ENCODE measurements around the gene BCAS3.
"Not testable (repeated sequence)": the region's sequence is repeated elsewhere in the genome, so short reads cannot be mapped to it uniquely, and the experiment has no call there.

BCAS3 gene

DNA sequence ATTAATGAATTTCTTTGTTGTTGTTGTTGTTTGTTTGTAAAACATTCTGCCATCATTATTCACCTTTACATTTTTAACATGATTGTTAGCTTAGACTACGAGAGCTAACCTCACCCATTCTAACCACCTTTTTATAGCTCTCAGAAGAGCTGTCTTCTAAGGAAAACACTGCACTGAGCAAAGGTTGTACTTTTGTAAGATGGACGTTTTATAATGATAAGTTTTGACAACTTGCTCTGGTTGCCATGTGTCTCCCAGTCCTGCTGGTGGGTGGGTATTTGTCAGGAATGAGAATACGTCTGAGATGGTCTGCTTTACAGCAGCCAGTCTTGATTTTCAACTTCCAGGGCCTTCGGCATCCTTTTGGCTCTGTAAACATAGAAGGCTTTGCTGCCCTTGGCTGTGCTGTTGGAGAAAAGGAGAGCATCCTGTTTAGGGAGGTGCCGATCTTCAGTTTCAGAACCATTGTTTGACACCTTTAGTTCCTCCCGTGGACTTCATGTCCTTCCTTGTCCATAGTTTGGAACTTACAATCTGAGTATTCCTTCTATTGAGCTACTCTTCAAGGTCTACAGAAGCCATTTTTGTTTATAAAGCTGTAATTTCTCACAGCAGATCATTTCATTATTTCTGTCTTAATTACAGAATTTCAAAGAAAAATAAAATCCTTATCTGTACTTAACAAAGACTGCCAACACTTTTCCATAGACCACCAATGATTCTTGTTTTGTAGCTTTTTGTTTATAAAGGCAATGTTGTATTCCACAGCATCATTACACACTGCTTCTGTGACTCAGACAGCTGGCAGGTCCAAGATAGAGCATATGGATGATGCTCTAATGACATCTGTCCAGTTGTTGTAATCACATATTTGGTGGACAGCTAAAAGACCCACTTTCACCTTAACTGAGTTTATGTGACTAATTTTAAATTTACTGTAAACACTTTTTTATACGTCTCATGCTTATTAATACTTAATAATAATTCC, 451.9 kb downstream of the BCAS3 start:
- DNase-seq (ENCODE audit: low read depth): no peak

DNA sequence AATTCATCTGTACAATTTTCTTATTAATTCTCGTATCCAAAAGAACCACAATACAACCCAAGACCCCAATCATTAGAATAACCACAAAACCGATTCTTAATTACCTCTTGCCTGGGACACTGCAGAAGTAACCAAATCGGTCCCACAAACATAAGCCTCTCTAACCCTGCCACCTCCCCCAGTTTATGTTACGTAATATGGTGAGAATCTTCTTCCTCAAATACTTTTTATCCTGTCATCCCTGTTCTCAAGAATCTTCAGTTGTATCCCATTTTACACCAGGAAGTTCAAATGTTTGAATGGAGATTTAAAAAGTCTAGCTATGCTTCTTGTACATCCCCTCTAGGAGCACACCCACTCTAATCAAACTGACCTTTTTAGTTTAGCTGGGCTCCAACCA, 452.7 kb downstream of the BCAS3 start:
- no peak for DNase-seq (ENCODE audit: low read depth)

- no peak for DNase-seq (ENCODE audit: low read depth)
Measured at GRCh38 chr17:61131585-61131984, 453.9 kb downstream of the BCAS3 start.

DNA sequence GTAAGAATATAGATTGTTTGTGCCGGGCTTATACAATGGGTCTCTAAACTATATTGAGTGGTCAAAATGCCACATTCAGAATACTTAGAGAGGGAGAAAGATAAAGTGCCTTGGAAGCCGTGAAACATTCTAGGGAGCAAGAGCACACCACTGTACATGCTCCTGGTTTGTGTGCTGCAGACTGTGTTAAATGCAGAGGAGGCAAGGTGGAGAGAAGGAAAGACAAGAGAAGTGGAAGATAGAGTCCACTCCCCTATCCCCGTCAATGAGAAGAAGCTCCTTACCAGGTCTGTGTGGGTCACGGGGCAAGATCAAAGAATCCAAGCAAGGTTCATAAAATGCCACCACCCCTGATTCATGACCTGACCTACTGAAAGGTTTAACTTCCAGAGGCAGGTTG, 454.9 kb downstream of the BCAS3 start:
- DNase-seq (ENCODE audit: low read depth): no peak

DNA sequence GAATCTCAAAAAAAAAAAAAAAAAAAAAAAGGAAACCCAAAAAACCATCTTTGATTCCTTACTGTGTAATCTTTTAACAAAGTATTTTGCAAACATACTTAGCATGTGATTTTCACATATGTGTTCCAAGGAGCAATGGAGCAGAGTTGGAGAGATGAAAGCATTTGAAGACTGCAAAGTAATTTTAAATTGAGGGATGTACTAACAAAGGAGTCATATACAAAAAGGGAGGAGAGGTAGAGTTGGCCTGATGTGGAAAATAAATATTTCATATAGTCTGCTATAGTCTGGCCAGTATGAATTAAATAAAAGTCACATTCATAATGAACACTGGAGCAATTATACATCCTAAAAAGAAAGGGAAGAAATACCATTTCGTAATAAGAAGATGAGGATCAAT, 456.2 kb downstream of the BCAS3 start:
- no peak for DNase-seq (ENCODE audit: low read depth)

DNA sequence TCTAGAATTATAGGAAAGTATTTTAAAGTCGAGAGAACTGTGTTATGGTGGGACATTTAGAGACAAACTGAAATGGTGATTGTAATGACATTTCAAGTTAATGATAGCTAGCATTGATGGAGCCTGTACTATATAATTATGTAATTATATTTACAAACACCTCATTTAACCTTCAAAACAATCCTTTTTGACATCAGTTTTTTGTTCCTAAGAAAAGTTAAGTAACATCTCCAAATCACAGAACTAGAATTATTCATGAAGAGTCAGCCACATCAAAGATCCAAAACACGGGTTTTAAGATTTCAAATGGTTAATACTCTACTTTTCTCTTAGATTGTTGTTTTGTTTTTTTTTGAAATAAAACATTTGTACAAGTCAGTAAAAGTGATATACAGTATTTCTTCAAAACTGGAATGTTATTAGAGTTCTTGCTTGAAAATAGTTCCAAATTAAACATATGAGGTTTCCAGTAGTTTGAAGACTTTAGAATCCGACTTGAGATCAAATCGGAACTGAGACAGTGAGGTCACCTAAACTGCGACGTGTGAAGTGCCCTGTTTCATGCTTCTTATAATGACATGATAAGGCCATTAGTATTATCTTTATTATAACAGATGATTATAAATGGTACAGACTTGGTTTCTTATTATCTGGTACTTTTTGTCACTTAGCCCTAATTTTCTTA, 457.0 kb downstream of the BCAS3 start:
- DNase-seq (ENCODE audit: low read depth): no peak

- no peak for DNase-seq (ENCODE audit: low read depth)
Measured at GRCh38 chr17:61135782-61136181, 458.1 kb downstream of the BCAS3 start.

DNA sequence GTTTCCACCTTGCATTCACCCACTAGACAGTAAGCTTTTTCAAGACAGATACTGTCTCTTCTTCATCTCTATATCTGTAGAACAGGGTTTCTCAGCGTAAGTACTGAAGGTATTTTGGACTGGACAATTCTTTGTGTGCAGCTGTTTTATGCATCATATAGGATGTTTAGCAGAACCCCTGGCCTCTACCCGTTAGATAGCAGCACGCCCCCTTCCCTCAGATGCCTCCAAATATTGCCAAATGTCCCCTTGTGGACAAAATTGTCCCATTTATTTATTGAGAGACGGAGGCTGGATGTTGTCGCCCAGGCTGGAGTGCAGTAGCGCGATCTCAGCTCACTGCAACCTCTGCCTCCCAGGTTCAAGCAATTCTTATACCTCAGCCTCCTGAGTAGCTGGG, 458.6 kb downstream of the BCAS3 start:
- DNase-seq (ENCODE audit: low read depth): no peak

DNA sequence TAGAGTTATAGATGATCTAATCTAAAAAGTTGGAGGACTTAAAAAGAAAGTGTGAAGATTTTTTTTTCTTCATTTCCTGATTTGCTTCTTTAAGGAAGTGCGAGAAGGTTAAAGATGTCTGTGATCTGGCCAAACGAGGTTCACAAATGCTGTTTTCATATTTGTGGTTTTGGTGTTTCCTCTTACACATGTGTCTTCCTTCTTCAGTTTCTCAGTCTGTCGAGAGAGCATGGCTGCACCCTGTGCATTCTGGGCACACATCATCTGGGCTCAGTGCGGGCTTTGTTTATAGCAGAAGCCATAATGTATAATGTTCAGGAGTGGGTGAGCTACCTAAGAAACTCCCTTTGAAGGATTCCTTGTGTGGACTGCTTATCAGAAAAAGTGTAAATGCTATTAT, 461.6 kb downstream of the BCAS3 start:
- DNase-seq (ENCODE audit: low read depth): peak; percentile 12

DNA sequence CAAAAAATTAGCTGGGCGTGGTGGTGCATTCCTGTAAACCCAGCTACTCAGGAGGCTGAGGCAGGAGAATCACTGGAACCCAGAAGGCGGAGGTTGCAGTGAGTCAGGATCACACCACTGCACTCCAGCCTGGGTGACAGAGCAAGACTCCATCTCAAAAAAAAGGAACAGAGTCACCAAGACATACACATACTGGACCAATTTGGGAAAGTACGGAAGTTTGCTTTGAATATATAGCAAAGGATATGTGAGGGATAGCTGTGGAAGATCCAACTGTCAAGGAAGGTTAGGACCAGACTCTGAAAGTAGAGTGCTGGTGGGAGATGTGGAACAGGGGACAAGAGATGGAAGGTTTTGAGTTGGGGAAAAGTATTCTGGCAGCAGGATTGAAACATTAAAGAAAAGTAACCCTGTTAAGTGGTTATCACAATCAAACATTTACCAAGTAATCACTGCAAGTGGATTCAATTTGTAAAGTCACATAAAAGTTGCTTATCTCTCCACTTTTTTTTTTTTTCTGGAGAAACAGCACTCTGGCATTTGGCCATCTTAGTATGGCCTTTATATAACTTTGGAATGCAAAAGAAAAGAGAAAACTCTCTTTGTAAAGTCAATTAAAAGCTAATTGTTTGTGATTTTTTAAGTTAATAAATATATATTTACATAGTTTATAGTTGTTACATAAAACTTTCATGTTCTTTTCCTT, 462.6 kb downstream of the BCAS3 start:
- DNase-seq (ENCODE audit: low read depth): no peak

DNA sequence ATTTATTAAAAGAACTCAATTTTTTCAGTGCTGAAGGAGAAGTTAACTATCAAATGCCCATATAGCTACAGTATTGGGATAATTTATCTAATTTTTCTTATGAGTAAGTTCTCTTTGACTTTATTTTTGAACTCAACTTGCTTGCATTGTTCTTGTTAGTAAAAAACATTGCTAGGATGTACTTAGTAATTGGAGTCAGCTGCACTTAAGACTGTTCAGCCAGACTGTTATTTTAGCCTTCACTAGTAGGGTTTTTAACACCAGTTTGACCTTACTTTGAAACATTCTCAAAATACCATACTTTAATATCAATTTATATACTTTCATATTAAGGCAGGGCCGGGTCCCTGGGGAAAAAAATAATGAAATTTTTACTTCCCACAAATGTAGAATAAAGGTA, 465.4 kb downstream of the BCAS3 start:
- DNase-seq (ENCODE audit: low read depth): no peak

DNA sequence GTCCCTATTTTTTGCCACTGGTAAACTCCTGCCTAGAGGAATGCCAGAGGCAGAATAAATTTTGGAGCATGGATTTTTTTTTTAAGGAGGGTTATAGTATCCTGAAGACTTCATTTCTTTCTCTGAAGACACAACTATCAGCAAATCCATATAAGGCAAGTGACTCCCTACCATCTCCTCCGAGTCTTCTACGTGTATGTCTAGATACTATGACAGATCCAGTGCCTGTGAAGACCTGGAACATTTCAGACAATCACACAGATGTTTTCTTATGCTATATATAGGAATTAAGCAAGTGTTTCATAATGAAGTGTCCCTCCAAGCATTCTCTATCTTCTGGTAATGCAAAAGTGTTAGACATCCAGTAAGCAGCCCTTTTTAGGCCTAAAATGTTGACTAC, 466.5 kb downstream of the BCAS3 start:
- no peak for DNase-seq (ENCODE audit: low read depth)

- no peak for DNase-seq (ENCODE audit: low read depth)
Measured at GRCh38 chr17:61144617-61145564, 467.2 kb downstream of the BCAS3 start.

DNA sequence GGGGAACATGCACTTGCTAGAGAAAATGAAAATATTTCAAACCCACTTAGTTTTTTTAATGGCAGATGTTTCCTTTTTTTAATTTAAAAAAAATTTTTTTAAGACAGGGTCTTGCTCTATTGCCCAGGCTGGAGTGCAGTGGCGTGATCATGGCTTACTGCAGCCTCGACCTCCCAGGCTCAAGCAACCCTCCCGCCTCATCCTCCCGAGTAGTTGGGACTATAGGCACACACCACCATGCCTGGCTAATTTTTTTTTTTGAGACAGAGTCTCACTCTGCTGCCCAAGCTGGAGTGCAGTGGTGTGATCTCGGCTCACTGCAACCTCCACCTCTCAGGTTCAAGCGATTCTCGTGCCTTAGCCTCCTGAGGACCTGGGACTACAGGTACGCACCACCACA, 469.2 kb downstream of the BCAS3 start:
- DNase-seq (ENCODE audit: low read depth): not testable (repeated sequence)

- DNase-seq (ENCODE audit: low read depth): no peak
Measured at GRCh38 chr17:61149106-61149825, 471.6 kb downstream of the BCAS3 start.

- DNase-seq (ENCODE audit: low read depth): no peak
Measured at GRCh38 chr17:61149862-61150362, 472.3 kb downstream of the BCAS3 start.

DNA sequence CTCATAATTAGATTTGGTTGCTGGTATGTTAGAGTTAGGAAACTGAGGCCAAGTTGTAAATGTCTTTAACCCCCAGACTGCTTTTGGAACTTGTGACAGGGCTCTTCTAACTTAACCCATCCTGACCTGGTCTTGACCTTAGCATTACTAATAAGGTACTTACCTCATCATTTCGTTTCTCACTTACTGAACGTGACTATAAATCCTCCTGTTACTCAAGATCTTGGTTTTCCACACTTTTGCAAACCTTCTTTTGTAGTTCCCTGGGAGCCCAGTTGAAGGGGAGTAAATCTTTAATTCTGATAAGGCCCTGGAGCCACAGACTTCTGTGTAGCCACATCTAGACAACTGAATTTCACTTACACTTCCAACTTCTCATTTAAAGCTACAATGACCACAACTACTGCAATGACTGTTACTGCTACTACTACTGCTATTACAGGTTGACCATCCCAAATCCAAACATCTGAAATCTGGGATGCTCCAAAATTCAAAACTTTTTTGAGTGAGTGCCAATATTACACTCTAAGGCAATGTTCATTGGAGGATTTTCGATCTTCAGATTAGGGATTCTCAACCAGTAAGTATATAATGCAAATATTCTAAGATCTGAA, 473.1 kb downstream of the BCAS3 start:
- no peak for DNase-seq (ENCODE audit: low read depth)

DNA sequence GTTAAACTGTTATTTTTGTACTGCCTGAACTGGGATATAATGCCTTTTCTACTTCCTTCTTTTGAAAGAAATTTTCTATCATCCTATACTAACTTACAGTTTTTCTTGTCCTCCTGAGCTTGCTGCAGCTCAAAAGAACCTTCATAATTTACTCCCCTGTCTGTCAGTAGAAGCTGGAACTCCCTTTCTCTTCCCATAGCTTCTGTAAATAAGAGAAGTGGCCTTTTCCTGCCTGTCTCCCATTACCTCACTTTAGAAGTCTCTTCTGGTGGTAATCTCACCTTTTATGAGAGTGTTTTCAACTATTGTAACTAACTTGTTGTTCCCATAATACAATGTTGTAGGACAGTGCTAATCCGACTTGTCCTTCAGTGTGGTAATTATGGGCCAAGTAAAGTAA, 475.2 kb downstream of the BCAS3 start:
- no peak for DNase-seq (ENCODE audit: low read depth)

DNA sequence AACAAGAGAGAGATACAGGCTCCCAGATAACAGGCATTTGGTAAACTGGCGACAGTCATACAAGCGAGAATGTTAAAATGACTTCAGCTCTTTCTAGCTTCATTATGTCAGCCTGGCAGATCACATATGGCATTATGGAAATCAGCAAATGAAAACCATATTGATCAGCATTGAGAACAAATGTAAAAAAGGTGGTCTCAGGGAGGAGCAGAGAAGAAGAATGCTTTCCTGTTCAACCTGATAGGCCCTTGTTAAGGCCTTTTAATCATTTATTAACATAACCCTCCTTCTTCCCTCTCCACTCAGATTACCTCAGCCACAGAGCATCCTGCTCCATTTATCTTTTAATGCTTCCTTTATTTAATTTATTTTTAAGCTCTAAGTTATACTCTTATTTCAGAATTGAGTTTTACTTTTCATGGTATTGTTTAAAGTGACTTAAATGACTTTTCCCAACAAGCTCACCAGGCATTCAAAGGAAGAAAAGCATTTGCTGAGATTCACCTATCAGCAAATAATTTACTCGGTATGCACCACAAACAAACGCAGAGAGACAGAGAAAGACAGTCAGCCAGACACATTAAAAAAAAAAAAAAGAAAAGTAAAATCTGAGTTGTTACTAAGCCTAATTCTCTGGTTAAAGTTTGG, 478.1 kb downstream of the BCAS3 start:
- DNase-seq (ENCODE audit: low read depth): no peak
